Activated gamma-delta T cell (primary cell): ENCODE measurements around the gene GRIA4.
A peak's percentile ranks its signal among the peaks of the same experiment; 100 is the strongest.
"Not testable (repeated sequence)": the region's sequence is repeated elsewhere in the genome, so short reads cannot be mapped to it uniquely, and the experiment has no call there.

Experiments
- DNase-seq: peaks from one replicate; lab custom pipeline; 2025; lab: John Stamatoyannopoulos, UW

The GRIA4 gene

DNA sequence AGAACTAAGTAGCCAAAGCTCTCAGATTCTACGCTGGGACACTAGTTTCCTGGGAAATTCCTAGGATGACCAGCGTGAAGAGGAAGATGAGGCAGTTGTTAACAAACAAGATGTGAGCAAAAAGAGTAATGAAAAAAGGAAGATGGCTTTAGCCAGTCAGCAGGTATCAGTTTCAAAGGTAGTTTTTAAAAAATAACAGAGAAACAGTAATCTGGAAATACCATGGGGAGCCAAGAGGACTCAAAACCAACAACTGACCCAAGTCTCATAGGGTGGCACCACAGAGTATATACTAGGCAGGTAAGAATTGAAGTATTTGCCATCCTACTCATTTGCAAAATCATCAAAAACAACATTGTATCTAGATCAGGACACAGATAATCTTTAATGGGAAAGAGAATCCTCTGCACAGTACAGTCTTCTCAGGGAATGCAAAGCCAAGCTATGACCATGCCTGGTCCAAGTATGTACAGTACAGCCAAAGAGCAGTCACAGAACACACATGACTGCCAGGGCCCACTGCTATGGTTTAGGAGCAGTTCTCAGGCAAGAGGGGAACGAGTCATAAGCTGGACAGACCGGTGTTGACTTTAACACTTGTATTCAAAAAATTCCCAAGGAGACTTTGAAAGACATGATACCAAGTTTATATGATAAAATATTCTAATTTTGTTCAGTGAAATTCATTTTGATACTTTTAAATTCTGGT lies 391.6 kb downstream of the GRIA4 start:
- no peak for DNase-seq

- DNase-seq: not testable (repeated sequence)
Observed at GRCh38 chr11:106003094-106003493, 393.2 kb downstream of the GRIA4 start.

- DNase-seq: no peak
Observed at GRCh38 chr11:106011481-106011880, 401.6 kb downstream of the GRIA4 start.

- DNase-seq: no peak
Observed at GRCh38 chr11:106012744-106013143, 402.9 kb downstream of the GRIA4 start.

- DNase-seq: no peak
Observed at GRCh38 chr11:106014035-106014434, 404.2 kb downstream of the GRIA4 start.

DNA sequence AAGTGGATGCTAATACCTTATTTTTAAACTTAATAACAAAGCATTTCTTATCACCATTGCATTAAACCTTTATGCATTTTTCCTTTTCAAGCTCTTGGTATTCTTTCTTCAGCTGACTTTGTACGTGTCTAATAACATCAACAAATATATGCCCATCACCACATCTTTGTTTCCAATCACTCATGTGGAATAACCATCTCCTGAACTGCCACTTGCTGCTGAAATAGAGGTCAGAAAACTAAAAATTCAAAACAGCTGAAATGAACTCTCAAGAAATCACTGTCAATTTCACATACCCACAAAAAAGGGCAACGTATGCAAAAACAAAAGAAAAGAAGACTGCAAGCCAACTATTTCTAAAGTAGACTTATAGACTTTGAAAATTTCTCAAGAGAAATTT lies 404.7 kb downstream of the GRIA4 start:
- DNase-seq: no peak

DNA sequence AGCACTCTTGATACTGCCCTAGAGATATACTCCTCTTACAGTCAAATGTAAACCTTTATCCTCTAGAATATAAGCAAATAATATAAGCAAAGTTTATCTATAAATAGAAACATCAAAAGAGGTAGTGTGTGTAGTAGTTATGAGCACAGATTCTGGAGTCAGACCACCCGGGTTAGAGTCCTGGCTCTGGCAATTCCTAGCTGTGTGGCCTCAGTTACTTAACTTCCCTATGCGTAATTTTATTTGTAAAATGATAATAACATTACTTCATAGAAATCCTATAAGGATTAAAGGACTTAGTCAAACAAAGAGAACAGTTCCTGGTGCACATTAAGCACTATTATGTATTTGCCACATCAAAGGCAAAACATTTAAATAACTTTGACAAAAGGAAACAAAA lies 405.2 kb downstream of the GRIA4 start:
- DNase-seq: no peak

DNA sequence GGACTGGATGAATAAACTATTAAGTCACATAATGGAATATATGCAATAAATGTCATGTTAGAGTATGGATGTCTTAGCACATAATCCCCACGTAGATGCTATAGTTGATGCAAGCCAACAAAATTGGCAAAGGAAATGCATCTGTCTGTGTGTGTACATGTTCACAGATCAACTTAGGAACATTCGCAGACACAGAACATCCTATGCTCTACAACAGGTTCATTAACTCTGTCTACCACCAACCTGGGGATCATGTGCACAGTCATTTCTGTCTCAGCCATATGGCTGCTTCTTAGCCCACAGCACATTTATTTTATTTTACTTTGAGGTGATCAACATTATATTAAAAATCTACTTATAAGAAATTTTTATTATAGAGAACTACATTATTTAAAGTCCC lies 407.2 kb downstream of the GRIA4 start:
- no peak for DNase-seq

DNA sequence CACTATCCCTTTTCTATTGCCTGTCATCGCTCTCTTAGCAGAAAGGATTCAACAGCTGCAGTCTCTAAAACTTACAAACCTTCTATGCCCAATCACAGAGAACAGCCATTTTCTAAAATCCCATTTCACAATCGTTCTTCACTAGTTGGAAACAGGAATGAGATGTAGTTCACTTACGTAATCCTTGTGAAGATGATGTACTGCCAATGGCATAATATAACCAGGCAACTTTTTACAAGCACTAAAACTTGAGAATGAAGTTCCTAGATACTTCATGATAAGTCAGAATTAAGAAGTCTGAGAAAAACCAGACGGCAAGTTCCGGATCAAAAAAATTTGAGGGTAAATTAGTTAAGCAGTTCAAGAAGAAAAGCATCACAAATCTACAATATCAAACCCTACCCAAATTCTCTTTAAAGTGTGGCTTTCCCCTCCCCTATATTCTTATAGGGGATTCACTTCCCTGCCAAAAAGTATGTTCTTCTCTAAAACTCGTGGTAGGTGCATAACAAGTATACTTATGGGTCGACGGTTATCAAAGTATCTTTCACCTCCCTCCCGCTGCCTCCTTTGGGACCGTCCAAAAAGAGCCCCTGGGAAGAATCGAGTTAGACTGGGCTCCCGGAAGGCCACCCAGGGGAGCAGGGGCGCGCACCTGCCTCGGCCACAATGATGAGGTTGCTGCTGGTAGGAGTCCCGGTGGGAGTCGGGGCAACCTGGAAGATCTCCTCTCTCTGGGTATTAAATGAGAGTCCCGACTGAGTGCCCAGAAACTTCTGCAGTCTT lies 411.5 kb downstream of the GRIA4 start:
- no peak for DNase-seq

GRCh38 chr11:106021967-106022794 lies 412.3 kb downstream of the GRIA4 start, which contains the start of gene MSANTD4:
Gene MSANTD4, minus strand, starts transcription at chr11:106022240. Its CDS starts 11,323 bp downstream, at chr11:106010917.
- peak; percentile 68 for DNase-seq

DNA sequence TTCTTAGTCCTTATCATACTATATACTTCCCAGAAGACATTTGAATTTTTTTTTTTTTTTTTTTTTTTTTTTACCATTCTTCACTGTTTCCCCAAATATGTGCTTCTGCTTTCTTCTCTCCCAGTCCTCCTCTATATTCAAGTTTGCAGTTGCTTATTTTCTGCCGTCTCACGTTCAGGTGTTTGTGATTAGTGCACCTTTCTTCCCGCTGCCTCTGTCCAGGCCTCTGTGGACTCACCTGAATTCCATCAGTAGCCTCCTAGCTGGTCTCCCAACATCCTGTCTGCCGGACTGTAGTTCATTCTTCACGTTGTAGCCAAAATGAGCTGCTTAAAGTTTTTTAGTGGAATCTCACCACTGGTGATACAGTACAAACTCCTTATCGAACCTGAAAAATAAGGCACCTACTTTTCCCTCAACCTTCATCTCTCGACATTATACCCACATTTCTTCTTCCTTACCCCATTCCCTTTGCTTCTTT lies 413.0 kb downstream of the GRIA4 start:
- no peak for DNase-seq

DNA sequence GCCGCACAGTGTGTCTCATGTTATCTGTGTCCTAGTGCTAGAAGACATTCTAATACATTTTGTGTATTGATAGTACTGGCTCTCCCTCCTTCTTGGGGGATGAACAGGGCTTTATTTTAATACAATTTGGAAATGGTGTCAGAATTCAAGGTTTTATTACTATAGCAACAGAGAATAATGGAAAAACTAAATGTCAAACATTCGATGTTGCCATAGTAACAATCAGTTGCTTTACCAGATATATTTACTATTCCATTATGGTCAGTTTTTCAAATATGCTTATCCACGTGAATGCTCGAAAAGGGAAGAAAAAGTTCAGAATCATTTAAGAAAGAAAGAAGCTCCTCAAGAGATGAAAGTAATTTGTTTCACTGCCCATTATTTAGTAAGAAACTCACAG lies 420.7 kb downstream of the GRIA4 start:
- no peak for DNase-seq

DNA sequence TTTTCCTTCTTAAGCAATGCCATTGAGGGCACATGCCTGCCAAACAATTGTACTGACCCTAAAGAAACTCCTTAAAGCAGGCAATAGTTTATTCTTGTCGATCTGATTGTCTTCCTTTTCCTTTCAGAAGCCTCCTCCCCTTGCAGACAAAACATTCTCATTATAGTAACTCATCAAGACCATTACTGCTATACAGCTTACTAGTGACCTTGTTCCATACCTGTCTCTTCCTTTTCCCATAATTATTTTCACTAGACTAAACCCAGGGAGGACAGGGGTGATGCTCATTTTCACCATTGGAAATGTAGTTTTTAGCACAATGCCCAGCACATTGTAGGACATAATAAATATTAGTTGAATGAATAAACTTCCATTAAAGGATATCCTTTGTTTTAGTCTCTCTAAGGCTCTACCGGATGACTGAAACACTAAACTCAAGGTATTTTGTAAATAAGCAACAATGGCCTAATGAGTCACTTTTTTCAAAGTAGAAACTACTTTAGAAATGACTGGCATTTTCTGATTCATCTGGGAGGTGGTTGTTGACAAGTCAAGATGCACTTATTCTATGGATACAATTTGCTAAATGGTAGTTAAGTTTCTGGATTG lies 421.4 kb downstream of the GRIA4 start:
- DNase-seq: no peak
